Hippocampal formation (tissue), 2 donors: ENCODE data around the gene KLK12.

Experiments
- DNase-seq, 2 donors: peaks; one replicate each; lab custom pipeline; 2025; lab: John Stamatoyannopoulos, UW

Gene KLK12

DNA sequence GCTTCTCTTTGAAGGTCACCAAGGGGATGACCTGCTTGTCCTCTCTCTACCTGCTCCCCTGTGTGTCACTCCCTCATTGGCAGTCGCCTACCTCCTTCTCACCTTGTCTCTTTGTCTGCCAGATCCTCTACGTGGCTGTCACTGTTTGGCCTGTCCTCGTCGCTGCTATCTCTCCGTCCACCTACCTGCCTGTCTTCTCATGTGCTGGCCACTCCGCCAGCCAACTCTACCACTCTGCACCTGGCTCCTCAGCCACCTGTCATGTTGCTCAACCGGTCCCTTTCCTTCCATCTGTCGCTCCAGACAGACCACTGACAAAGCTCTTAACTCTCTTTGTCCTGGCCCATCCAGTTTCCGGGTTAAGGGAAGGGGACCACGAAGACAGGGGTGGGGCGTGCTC, at the start of gene KLK12:
Gene KLK12 (minus strand): TSS at position 299 of the 400 bp plus-strand sequence. CDS start 381 bp downstream, outside the sequence.
- no peak for DNase-seq

- no peak for DNase-seq
These were observed 49.7 kb upstream of the KLK12 start for GRCh38 chr19:51084505-51084904.

DNA sequence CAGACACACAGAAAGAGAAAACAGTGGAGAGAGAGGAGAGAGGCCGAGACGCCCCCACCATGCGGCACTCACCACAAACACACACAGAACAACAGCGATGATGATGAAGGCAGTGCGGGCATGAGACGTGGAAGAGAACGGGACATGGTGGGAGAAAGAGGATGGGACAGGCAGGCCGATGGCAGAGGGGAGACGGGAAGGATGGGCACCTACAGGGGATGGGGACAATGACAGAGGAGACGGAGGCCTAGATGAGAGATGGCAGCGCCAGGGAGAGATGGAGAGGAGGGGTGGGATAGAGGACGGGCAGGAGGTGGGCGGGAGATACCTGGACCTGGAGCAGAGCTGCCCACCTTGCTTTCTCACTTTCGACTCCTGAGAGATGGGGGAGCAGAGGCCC, 49.0 kb upstream of the KLK12 start:
- DNase-seq, result no peak

DNA sequence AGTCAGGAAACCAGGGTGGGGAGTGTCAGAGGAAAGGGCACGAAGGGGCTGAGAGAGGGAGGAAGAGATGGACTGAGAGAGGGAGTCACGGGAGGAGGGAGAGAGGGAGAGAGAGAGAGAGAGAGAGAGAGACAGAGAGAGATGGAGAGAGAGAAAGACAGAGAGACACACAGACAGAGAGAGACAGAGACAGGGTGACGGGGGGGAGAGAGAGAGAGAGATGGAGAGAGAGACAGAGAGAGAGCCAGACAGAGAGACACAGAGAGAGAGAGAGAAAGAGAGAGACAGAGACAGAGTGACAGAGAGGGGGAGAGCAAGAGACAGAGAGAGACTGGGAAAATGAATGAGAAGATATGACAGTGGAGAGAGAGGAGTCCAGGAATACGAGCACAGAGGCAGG, 48.4 kb upstream of the KLK12 start:
- no peak for DNase-seq

GRCh38 chr19:51082611-51083010, 47.8 kb upstream of the KLK12 start, which contains the start of gene KLK14:
Gene KLK14 (minus strand): TSS chr19:51082887. CDS start chr19:51082614, 273 bp downstream.
- no peak for DNase-seq

- DNase-seq, result no peak
These were observed 46.7 kb upstream of the KLK12 start for GRCh38 chr19:51081476-51081875.

DNA sequence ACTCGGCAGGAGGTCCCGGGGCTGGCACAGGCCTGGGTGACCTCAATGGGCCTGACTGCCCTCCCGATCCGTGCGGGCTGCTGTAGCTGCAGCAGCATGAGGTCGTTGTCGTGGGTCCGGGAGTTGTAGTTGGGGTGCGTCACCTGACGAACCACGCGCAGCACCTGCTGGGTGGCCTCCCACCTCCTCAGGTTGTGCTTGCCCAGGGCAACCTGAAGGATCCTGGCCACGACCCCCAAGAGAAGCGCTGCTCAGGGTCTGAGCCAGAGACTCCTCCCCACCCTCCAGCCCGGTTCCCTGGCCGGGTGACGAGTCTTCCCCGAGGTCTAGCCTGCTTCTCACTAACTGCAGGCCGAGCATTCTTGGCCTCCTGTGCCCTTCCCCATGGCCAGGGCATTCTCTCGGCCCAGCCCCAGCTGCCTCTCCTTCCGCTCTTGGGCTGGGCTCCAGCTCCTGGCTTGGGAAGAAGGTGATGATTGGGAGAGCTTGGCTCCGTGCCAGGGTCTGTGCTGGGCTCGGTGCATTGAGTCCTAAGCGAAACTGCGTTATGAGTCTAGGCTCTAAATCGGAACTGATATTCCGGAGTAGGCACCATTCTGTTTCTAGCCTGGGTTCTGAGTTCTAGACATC, 44.8 kb upstream of the KLK12 start:
- DNase-seq, result no peak

GRCh38 chr19:51078731-51079130, 43.9 kb upstream of the KLK12 start:
- DNase-seq, result no peak

- DNase-seq, result no peak
These were observed 43.3 kb upstream of the KLK12 start for GRCh38 chr19:51078104-51078503.

GRCh38 chr19:51076631-51077213, 41.9 kb upstream of the KLK12 start:
- no peak for DNase-seq

DNA sequence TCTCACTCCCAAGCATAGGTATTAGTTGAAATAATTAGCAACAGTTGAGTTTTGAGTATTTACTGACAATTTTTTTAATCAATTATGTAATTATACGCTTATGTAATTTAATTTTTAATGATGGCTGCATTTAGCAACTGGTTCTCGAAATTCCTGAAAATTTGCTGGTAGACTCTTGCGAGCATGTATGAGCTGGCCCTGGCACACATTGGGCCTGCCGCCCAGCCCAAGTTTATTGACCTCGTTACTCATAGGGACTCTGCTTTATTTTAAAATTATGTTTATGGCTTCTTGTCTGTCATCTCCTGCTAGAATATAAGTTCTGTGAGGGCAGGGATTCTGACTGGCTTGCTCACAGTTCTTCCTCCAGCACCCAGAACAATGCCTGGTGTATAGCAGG, 41.2 kb upstream of the KLK12 start:
- no peak for DNase-seq

DNA sequence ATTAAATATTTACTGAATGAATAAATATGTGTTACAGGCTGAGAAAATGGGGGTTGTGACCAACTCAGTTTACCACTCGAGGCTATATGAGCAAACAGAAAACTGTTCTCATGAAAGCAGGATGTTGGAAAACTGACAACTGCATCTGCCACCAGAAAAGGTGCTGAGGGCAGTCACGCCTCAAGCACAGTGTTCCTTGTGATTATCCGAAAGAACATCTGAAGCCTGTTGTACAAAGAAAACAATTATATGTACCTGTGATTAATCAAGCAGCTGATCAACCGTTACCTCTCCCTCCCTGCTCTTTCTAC, 36.2 kb upstream of the KLK12 start:
- no peak for DNase-seq

DNA sequence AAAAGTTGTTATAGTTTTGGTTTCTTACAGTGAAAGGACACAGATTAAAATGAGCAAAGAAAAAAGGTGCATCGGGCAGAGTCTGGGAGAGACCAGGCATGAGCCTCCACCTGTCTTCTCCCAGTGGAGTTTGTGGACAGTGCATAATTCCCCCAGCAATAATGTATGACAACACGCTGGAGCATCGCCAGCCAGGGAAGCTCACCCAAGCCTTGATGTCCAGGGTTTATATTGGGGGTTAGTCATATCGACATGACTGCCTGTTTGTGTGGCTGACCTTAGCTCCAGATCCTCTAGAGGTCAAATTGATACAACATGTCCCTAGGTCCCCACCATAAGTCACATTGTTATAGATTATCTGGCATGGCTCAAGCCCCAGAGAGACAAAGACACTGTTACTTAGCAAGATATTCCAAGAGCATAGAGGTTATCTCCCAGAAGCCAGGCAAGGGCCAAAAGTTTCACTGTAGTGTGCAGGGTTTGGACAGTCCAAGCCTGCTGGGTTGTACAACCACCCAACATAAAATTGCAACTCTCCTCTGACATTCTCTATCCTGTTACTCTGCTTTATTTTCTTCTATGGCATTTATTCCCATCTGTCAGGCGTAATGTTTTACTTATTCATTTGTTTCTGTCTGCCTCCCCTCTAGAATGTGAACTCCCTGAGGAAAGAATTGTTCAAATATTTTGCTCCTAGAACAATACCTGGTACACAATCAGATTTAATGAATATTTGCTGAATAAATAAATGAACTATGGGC, 35.7 kb upstream of the KLK12 start:
- no peak for DNase-seq

DNA sequence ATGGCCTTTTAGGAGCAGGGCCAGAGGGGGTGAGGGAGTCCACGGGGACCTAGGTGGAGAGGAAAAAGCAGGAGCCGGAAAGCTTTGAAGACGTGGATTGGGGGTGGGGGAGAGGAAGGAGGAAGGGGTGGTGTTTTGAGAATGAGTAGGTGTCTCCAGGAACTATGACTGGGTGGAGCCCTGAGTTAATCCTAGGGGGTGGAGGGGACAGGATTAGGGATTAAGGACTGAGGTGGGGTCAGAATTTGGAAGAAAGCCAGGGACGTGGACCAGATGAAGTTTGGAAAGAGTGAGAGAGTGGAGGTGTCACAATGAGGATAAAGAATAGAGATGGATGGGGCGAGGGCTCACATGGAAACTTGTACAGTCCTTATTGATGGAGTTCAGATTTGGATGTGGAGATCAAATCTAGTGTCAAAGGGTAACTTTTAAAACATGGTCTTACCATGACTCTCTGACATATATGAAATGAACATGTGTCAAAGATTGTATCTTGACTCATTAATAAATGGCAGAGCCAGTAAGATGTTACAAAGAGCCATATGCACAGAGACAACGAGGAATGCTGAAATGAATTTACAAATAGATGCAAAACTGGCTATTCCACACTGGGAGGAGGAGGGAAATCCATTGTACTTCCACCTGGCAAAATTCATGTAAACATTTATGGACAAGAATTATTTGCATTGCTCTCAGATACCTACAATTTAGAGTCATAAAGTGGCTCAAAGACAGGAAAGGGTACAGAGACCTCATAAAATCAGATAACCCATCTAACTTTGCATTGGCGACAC, 31.8 kb upstream of the KLK12 start:
- no peak for DNase-seq

GRCh38 chr19:51065221-51065960, 30.6 kb upstream of the KLK12 start:
- no peak for DNase-seq

- no peak for DNase-seq
These were observed 29.9 kb upstream of the KLK12 start, which contains the start of gene KLK13 for GRCh38 chr19:51064534-51065220. Gene KLK13 (minus strand): TSS chr19:51065092. CDS start chr19:51065067, 25 bp downstream.

DNA sequence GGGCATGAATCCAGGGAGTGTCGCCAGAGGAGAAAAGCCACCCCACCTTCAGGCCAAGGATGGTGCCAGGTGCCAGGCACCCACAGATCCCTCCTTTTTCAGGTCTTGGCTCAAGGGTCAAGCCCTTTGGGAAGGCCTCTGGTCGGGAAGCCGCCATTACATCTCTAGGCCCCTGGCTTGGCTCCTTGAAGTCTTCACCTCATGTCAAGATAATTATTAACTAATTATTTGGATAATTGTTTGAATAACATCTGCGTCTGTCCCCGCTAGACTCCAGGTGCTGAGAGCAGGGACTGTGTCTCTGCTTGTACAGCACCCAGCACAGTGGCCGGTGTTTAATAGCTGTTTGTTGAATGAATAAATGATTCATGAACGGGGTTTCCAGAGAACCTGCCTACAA, 28.9 kb upstream of the KLK12 start:
- no peak for DNase-seq

GRCh38 chr19:51060973-51061372, 26.2 kb upstream of the KLK12 start:
- DNase-seq, result no peak

DNA sequence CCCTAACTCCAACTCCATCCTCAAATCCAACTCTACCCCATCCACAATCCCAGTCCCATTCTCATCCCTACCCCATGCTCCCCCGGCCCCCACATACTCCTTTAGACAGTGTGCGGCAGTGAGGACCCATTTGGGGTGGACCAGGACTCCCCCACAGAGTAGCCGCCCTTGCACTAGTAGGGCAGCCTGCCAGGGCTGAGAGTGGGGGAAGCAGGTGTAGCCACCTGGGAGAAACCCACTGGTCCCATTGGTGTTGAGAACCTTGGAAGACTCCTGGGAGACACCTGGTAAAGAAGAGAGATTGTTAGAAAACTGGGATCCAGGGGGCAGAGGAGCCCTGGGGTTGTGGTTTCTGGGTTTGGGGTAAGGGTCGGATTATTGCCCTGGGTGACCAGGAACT, 25.5 kb upstream of the KLK12 start:
- no peak for DNase-seq

- no peak for DNase-seq
These were observed 24.9 kb upstream of the KLK12 start for GRCh38 chr19:51059715-51060114.

GRCh38 chr19:51055866-51056265, 21.1 kb upstream of the KLK12 start:
- no peak for DNase-seq
